GM12865 (cell line): Measurements from ENCODE around the gene INSR.

Source experiments
- DNase-seq: peaks from one replicate; pipeline ENCODE4 v3.0.0; 2010; ENCODE audit warnings: low read depth
- H3K4me3 ChIP-seq: 2 replicates; pipeline ENCODE4 v1.5.1; 2011; ENCODE audit warnings: mild to moderate bottlenecking, low read depth, low read length, control low read depth
- TF ChIP-seq, protein P1 (sequence below): IDR thresholded peaks from 2 replicates; pipeline ENCODE4 v1.5.1; 2011; ENCODE audit warnings: low read length, control low read depth, low read depth, inconsistent platforms; ENCODE audit not compliant: insufficient read depth; ENCODE audit errors: missing control alignments

INSR gene

DNA sequence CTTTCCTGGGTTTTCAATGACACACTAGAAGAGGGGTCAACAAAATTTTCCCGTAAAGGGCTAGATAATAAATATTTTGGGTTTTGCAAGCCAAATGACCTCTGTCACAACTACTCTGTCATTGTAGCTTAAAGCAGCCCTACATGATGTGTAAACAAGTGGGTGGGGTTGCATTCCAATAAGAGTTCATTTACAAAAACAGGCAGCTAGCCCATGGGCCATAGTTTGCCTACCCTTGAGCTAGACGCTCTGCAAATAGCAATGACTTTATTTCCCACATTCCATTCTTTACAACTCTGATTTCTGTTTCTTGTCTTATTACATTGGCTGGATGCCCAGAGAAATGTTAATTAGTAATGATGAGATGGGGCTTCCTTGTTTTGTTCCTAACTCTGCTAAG lies 148.7 kb downstream of the INSR start:
- TF ChIP-seq, protein P1, sequence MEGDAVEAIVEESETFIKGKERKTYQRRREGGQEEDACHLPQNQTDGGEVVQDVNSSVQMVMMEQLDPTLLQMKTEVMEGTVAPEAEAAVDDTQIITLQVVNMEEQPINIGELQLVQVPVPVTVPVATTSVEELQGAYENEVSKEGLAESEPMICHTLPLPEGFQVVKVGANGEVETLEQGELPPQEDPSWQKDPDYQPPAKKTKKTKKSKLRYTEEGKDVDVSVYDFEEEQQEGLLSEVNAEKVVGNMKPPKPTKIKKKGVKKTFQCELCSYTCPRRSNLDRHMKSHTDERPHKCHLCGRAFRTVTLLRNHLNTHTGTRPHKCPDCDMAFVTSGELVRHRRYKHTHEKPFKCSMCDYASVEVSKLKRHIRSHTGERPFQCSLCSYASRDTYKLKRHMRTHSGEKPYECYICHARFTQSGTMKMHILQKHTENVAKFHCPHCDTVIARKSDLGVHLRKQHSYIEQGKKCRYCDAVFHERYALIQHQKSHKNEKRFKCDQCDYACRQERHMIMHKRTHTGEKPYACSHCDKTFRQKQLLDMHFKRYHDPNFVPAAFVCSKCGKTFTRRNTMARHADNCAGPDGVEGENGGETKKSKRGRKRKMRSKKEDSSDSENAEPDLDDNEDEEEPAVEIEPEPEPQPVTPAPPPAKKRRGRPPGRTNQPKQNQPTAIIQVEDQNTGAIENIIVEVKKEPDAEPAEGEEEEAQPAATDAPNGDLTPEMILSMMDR: no peak
- no peak overlapping the region for H3K4me3 ChIP-seq
- no peak for DNase-seq

DNA sequence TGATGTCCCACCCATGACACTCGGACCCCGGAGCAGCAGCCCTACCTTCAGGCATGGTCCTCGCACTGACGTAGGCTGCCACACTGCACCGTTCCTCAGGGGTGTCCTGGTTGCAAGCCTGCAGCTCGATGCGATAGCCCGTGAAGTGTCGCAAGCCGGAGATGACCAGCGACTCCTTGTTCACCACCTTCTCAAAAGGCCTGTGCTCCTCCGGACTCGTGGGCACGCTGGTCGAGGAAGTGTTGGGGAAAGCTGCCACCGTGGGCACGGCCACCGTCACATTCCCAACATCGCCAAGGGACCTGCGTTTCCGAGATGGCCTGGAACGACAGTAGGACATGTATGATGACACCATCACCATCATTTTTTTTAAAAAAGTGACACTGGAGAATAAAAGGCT lies 151.4 kb downstream of the INSR start:
- H3K4me3 ChIP-seq: no peak overlapping the region
- TF ChIP-seq, protein P1: no peak
- no peak for DNase-seq

DNA sequence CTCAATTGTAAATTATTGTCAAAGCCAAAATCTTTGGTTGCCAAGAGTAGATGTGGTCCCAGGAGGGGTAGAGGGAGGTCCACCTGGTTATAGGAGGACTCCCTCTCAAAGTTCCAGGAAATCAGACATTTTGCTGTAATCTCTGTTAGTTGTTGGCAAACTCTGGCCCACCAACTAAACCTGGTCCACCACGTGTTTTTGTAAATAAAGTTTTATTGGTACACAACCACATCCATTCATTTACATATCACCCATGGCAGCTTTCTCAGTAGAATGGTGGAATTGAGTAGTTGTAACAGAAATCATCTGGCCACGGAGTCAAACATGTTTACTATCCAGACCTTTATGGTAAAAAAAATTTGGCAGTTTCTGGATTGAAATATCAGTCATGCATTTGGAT lies 154.1 kb downstream of the INSR start:
- DNase-seq: no peak
- TF ChIP-seq, protein P1: no peak
- no peak overlapping the region for H3K4me3 ChIP-seq

DNA sequence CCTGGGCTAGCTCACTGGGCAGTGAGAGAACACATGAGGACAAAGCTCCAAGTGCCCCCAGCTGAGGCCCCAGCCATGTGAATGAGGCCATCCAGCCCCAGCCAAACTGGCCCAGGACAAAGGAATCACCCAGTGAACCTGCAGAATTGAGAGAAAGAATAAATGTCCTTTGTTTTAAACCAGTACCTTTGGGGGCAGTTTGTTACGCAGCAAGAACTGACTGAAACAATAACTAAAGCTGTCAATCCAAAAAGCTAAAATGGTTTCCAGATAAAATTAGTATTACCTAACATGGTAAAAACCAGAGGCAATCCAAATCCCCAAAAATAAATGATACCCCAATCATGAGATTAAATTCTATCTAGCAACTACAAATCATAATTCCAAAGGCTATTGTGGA lies 155.1 kb downstream of the INSR start:
- no peak overlapping the region for H3K4me3 ChIP-seq
- TF ChIP-seq, protein P1: no peak
- DNase-seq: no peak

DNA sequence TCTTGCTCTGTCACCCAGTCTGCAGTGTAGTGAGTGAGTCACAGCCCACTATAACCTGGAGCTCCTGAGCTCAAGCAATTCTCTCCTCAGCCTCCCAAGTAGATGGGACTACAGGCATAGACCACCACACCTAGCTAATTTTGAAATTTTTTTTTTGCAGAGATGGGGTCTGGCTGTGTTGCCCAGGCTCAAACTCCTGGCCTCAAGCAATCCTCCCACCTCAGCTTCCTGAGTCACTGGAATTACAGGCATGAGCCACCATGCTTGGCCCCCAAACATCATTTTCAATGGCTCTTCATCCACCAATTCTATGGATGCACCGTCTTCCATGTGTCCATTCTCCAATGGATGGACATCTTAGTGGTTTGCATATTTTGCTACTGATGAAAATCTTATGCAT lies 155.8 kb downstream of the INSR start:
- no peak overlapping the region for H3K4me3 ChIP-seq
- TF ChIP-seq, protein P1: no peak
- DNase-seq: no peak

DNA sequence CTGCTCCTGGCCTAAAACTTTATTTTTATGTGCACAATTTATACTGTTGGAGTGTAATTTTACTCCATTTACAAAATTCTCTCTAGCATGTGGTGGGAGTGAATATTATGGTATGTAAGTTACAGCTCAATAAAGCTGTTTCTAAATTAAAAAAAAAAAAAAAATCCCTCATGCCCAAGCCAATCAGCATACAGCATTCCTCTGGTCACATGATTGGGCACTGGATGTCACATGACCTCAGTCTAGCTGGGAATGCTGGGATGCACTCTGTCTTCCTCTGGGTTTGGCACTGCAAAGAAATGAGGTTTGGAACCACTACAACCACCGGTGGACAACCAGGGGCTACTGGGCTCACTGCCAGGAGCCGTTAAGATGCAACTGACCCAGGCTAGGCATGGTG lies 157.1 kb downstream of the INSR start:
- no peak overlapping the region for H3K4me3 ChIP-seq
- TF ChIP-seq, protein P1: no peak
- DNase-seq: no peak

DNA sequence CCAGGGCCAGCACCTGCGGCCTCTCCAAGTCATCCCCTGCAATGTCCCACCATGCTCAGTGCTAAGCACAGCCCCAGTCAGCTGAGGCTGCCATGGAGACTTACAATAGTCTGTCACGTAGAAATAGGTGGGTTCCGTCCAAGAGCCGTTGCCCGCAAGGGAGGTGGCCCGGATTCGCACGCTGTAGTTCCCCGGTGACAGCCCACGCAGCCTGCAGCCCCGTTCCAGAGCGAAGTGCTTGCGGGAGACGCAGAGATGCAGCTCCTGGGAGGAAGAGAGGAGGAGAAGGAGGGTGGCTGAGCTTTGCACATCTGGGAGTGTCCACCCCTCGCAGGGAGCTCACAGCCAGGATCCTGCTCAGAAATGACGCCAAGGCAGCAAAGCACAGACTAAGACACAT lies 162.2 kb downstream of the INSR start:
- TF ChIP-seq, protein P1: no peak

More for the DNA sequence above, 162.2 kb downstream of the INSR start:
- H3K4me3 ChIP-seq: no peak overlapping the region
- no peak for DNase-seq
